NCI-H446 treated with DMSO at 0.1 percent for 48 hours (cell line): Measurements from ENCODE around the gene SMYD3.

Experiments
- DNase-seq: peaks from one replicate; lab custom pipeline; 2025; lab: John Stamatoyannopoulos, UW

SMYD3 gene

GRCh38 chr1:246214708-246215509 lies 292.2 kb downstream of the SMYD3 start:
- DNase-seq = no peak

DNA sequence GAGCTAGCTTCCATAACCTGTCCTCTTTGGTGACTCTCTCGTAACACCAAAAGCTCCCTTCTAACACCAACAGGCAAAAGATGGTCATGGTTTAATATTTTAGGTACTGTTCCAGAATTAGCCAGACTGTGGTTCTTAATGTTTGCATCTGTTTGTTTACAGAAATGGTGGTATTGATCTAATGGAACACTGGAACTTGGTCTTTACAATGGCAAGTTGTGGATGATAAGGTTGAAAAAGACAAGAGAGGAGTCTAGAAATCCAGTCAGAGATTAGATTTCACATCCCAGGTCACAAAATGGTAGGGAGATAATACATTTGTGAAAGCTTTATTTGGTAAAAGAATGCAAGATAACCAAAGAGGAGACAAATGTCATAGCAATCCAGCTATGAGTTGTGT lies 293.1 kb downstream of the SMYD3 start:
- DNase-seq = no peak

DNA sequence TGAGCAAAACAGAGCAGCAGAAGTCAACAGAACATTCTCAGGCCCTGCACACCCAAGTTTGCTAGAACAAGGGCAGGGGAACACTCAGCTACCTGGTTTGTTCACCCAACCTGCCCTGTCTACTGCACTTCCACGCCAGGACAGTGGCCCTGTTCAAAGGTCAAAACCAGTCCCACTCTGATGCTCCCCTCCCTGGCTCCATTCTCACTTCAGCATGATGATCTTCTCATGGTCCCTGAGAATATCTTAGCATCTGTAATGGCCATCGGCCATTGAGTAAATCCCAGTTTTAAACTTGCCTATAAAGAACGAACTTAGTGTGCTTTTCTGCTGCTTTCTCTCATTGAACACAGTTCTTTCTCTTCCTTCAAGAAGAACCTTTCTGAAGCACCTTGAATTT lies 293.6 kb downstream of the SMYD3 start:
- no peak for DNase-seq

DNA sequence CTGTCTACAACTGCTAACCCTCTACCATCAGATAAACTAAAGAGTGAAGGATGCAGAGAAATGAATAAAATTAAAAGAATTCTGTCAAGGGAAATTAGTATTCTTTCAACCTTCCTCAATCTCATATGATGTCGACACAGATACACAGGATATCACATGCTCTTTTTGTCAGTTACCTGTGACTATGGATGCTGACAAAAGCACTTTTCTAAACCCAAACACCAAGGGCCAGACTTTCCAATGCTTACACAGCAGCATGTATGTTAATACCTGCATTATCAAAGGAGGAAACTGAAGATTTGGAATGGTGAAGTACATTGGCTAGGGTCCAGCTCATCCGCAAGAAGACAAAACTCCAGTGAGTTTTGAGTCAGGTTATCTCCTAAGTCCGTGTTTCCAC lies 294.0 kb downstream of the SMYD3 start:
- DNase-seq = no peak

DNA sequence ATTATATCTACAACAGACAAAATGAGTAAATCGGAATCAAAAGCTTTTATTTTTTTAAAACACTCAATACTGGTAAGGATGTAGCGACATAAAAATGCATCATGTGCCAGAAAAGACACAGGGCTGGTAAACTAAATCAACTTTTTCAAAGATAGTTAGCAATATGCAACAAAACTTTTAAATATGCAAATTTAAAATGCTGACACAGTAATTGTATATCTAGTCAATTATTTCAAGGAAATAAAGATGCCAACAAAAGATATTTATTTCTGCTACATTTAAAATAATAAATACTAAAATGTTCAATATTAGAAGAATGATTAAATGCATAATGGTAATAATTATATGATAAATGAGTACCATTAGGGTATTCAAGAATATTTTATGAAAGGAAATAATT lies 295.1 kb downstream of the SMYD3 start:
- no peak for DNase-seq

GRCh38 chr1:246210756-246211155 lies 296.3 kb downstream of the SMYD3 start:
- no peak for DNase-seq

- no peak for DNase-seq
Observed at GRCh38 chr1:246208105-246208504, 299.0 kb downstream of the SMYD3 start.

- DNase-seq = no peak
Observed at GRCh38 chr1:246203180-246203579, 303.9 kb downstream of the SMYD3 start.

- no peak for DNase-seq
Observed at GRCh38 chr1:246200738-246201137, 306.3 kb downstream of the SMYD3 start.

- no peak for DNase-seq
Observed at GRCh38 chr1:246200225-246200624, 306.9 kb downstream of the SMYD3 start.

DNA sequence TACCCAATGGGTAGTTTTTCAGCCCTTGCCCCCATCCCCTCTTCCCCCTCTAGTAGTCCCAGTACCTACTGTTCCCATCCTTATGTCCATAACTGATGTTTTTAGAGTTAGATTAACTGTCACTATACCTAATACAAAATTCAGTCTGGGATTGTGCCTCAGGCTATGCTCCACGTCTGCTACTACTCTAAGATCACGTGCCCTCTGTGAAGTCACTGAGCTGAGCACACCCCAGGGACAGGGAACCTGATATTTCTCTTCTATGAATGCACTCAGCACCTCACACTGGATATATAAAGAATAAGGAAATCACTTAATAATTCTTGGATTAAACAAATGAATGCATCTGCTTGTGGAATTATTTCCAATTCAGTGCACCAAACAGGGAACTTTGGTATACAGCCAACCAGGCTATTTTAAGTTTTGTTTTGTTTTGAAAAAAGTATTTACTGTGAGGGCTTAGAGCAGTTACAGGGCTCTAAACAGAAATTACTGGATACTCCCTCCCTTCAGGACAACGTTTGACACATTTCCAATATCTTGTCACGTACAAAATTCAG lies 307.9 kb downstream of the SMYD3 start:
- DNase-seq = no peak

DNA sequence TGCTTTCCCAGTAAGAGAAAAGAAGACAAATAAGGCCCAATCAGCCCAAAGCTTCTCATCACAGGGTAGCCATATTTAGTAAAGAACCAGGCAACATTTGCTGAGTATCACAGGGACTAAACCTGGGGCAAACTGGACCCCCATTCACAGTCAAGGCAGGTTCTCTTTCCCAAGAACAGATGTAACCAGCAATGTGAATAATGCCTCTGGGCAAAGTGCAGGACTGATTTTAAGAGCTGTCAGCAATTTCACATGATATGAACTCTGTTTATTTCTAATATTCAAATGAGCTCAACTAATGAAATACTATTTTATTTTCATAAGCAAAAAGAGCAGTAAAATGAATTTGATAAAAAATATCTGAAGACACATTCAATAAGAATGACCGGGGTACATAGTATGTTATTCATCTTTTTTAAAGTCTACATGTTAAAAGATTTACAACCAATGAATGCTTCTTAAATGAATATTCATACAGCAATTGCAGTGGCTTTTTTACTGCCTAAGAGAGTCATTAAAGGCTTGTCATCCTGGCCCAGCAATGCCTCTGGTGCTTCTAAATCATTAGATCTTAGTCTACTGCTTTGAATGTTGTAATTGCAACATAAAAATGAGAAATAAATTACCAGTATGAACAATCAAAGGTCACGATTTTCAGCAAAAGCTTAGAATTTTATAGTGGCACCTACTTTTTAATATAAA lies 308.8 kb downstream of the SMYD3 start:
- no peak for DNase-seq

GRCh38 chr1:246197076-246197475 lies 310.0 kb downstream of the SMYD3 start:
- DNase-seq = no peak

DNA sequence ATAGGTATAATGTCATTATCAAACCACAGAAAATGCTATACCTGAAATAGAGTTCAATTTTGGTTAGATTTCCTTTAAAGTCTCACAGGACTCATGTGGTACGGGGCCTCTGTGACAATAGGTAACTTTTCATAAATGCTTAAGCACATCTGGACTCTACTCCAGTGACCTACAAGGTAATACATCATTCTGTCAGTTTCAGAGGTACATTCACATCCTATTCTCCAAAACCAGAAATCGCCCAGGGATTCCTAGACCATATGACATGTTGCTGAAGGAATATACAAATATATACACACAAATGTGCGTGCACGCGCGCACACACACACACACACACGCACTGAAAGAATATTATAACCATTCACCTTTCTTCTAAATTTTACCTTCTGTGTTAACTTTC lies 311.8 kb downstream of the SMYD3 start:
- no peak for DNase-seq

DNA sequence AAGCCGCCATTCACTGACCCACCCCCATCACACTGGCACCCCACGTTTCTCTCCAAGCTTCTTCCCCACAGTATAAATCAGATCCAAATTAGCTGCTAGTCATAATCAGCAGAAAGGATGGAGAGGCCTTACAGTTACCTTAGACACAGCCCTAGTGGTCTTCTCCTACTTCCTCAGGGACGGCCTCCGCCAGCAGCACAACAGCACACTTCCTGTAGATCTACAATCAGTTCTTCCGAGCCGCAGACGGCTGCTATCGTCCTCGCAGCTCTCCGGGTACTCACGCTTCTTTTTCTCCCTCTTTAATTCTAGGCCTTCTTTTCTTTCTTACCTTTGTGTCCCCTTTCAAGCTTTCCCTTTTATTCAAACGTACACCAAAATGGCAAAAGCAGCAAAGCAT lies 313.5 kb downstream of the SMYD3 start:
- DNase-seq = no peak

- DNase-seq = no peak
Observed at GRCh38 chr1:246189126-246189525, 318.0 kb downstream of the SMYD3 start.

GRCh38 chr1:246187834-246188372 lies 319.2 kb downstream of the SMYD3 start:
- no peak for DNase-seq

DNA sequence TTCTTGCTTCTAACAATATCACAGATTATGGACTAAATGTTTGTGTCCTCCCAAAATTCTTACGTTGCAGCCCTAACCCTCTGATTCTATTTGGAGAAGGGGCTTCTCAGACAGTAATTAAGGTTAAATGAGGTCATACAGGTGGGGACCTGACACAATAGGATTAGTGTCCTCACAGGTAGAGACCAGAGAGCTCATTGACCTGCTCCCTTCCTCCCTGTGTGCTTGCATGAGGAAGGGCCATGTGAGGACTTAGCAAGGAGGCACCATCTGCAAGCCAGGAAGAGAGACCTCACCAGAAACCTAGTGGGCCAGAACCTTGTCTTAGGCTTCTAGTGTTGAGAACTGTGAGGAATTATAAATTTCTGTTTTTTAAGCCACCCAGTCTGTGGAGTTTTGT lies 322.6 kb downstream of the SMYD3 start:
- DNase-seq = no peak

DNA sequence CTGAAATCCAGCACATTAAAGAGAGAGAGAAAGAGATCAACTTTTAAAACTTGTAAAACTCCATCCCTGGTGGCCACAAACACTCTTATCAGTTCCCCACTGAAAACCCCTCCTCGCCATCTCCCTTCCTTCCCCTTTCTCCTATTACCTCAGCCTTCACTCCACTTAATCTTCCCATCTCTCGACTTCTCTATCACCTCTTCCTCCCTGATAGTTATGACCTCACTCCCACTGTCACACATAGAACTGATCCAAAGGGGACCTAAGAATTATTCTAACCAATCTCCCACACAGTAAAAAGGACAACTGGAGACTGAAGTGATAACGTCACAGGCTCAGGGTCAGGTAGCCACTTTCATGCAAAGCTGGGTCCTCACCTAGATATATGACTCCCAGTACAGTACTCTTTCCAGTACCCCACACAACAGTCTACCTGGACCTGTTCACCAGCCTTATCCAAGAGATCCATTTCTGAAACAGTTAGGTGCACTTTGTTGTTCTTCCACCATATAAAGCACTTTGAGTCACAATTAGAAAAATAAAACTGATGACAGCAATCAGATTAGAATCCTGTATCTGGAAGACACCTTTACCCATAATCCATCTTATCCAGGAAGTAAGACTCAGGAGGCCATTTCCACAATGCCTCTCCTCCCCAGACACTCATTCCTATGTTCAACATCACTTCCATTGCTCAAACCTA lies 324.8 kb downstream of the SMYD3 start:
- DNase-seq = no peak

GRCh38 chr1:246181241-246181640 lies 325.8 kb downstream of the SMYD3 start:
- no peak for DNase-seq

GRCh38 chr1:246179401-246179800 lies 327.7 kb downstream of the SMYD3 start:
- no peak for DNase-seq

DNA sequence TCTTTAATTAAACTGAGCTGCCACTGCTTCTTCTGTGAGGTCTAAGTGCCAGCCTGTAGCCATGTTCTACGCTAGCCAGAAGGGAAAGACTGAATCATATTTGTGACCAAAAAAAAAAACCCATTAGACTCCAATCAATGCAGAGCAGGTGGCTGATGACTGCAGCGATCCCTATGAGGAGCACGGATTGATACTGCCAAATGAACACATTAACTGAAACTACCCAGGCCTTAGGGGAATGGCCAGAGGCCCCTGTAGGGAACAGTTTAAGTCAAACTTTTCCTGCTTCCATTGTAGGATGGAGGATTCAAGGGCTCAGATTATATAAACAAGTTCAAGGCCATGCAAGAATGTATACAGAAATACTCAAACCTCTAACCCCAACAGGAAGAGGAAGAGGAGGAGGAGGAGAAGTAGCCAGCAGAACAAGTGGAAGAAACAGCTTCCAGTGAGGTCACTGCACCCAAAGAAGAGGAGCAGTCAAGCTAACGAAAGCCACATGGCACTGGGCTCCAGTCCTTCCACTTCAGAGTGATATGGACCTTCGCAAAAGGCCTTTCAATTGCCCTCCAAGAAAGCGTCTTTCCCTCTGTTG lies 328.3 kb downstream of the SMYD3 start:
- DNase-seq = peak; percentile 9
